Measurements from ENCODE around the gene MYL7.
A peak's percentile ranks its signal among the peaks of the same experiment; 100 is the strongest.

The MYL7 gene

GRCh38 chr7:44167920-44168319 lies 26.8 kb upstream of the MYL7 start:
- no peak for DNase-seq

- no peak for DNase-seq
These were observed 22.5 kb upstream of the MYL7 start for GRCh38 chr7:44163591-44163990.

- no peak for DNase-seq
These were observed 21.8 kb upstream of the MYL7 start for GRCh38 chr7:44162785-44163395.

- no peak for DNase-seq
These were observed 21.0 kb upstream of the MYL7 start for GRCh38 chr7:44162179-44162578.

GRCh38 chr7:44161371-44161770 lies 20.2 kb upstream of the MYL7 start:
- no peak for DNase-seq

GRCh38 chr7:44159824-44160630 lies 18.9 kb upstream of the MYL7 start:
- no peak for DNase-seq

- no peak for DNase-seq
These were observed 17.9 kb upstream of the MYL7 start for GRCh38 chr7:44158873-44159631.

- no peak for DNase-seq
These were observed 17.2 kb upstream of the MYL7 start for GRCh38 chr7:44158096-44158872.

GRCh38 chr7:44157116-44158080 lies 16.3 kb upstream of the MYL7 start:
- peak; percentile 38 for DNase-seq

GRCh38 chr7:44156453-44157010 lies 15.4 kb upstream of the MYL7 start:
- DNase-seq, result no peak

GRCh38 chr7:44155191-44156185 lies 14.4 kb upstream of the MYL7 start:
- DNase-seq, result no peak

- no peak for DNase-seq
These were observed 13.6 kb upstream of the MYL7 start for GRCh38 chr7:44154703-44155102.

- no peak for DNase-seq
These were observed 12.8 kb upstream of the MYL7 start for GRCh38 chr7:44153948-44154335.

- DNase-seq, result no peak
These were observed 12.1 kb upstream of the MYL7 start for GRCh38 chr7:44152971-44153947.

GRCh38 chr7:44151956-44152355 lies 10.8 kb upstream of the MYL7 start:
- DNase-seq, result no peak

- DNase-seq, result no peak
These were observed 10.1 kb upstream of the MYL7 start for GRCh38 chr7:44150966-44151941.

- no peak for DNase-seq
These were observed 9.3 kb upstream of the MYL7 start for GRCh38 chr7:44150466-44150832.

Measured in NCI-H524 treated with DMSO at 0.1 percent for 48 hours (cell line).